Thyroid gland (tissue), 4 donors: ENCODE data around the gene ABCD1. TPM values are rescaled to one million over a fixed set of nuclear protein-coding genes. Genes with fewer than 3 reads are reported as not detected.
A peak's percentile ranks its signal among the peaks of the same experiment; 100 is the strongest.
"Not testable (repeated sequence)": the region's sequence is repeated elsewhere in the genome, so short reads cannot be mapped to it uniquely, and the experiment has no call there.

Source experiments
- DNase-seq, 2 donors: peaks; one replicate each; pipeline ENCODE4 v3.0.0-alpha.2; 2019
- H3K27ac ChIP-seq, 3 donors: fragments of 200-600 bp; sonication (generic); 1 replicate in 2 of 3; 2 replicates in 1 of 3; pipeline ENCODE4 v1.5.1; 2016 to 2019; ENCODE audit warnings: mild to moderate bottlenecking in 1 of 3, moderate library complexity in 1 of 3
- H3K27me3 ChIP-seq: fragments of 200-600 bp; sonication (generic); one replicate; pipeline ENCODE4 v1.5.1; 2019
- H3K36me3 ChIP-seq, 2 donors: fragments of 200-600 bp; sonication (generic); one replicate each; pipeline ENCODE4 v1.5.1; 2016 to 2019
- H3K4me1 ChIP-seq, 2 donors: fragments of 200-600 bp; sonication (generic); one replicate each; pipeline ENCODE4 v1.5.1; 2017 to 2019
- H3K4me3 ChIP-seq, 3 donors: fragments of 200-600 bp; sonication (generic); replicated peaks in 1 of 3; 1 replicate in 2 of 3; 2 replicates in 1 of 3; pipeline ENCODE4 v1.5.1; 2016; ENCODE audit warnings: mild to moderate bottlenecking in 1 of 3
- H3K9me3 ChIP-seq: fragments of 200-600 bp; sonication (generic); one replicate; pipeline ENCODE4 v1.5.1; 2017
- POLR2A ChIP-seq, 2 donors: fragments of 450-650 bp; IDR thresholded peaks; one replicate each; pipeline ENCODE4 v1.6.1; 2017; ENCODE audit warnings: antibody characterized with exemption in 2 of 2, mild to moderate bottlenecking in 2 of 2, moderate library complexity in 1 of 2
- WGBS, 2 donors: methylation state at CpG; one replicate each; pipeline ENCODE4 v1.1.5; 2017; 5-methylcytosine and 5-hydroxymethylcytosine counted together
- intact Hi-C: fragments of 100-400 bp; cut with DNase I; formaldehyde crosslinking; loops from one replicate; pipeline ENCODE4 v1.15.1; 2023
- total RNA-seq, 4 donors: library from RNA; depleted of rRNA; stranded (reverse); fragments of >200 nt; gene quantifications; one replicate each; pipeline ENCODE4 v1.2.3, GENCODE V29; 2016
- TF ChIP-seq, protein P1 (sequence below), 6 experiments: fragments of 200-600 bp in 3 of 6; fragments of 450-650 bp in 3 of 6; sonication (generic) in 3 of 6; IDR thresholded peaks; one replicate each; pipeline ENCODE4 v1.5.1; 2016 to 2019; ENCODE audit warnings: antibody characterized with exemption in 6 of 6, mild to moderate bottlenecking in 2 of 6, inconsistent platforms in 1 of 6, moderate library complexity in 1 of 6

ABCD1 gene
- total RNA-seq, 4 donors from 2014 or later = 7.0 to 11.8 (median 8.9) TPM

- Histone ChIP-seq H3K9me3 (no peaks in the 10 kb centered on the region), H3K27ac (peak overlapping the region; percentile 37 to 84 (median 48)), H3K4me3 (peak overlapping the region in 1 of 3 donors; percentile 5), H3K4me1 (peaks cover 21 to 42% of the 10 kb centered on the region in 2 donors), H3K36me3 (no peaks in the 10 kb centered on the region), H3K27me3 (no peaks in the 10 kb centered on the region)
- DNase-seq = peak; percentile 80 to 86
- TF ChIP-seq, protein P1, sequence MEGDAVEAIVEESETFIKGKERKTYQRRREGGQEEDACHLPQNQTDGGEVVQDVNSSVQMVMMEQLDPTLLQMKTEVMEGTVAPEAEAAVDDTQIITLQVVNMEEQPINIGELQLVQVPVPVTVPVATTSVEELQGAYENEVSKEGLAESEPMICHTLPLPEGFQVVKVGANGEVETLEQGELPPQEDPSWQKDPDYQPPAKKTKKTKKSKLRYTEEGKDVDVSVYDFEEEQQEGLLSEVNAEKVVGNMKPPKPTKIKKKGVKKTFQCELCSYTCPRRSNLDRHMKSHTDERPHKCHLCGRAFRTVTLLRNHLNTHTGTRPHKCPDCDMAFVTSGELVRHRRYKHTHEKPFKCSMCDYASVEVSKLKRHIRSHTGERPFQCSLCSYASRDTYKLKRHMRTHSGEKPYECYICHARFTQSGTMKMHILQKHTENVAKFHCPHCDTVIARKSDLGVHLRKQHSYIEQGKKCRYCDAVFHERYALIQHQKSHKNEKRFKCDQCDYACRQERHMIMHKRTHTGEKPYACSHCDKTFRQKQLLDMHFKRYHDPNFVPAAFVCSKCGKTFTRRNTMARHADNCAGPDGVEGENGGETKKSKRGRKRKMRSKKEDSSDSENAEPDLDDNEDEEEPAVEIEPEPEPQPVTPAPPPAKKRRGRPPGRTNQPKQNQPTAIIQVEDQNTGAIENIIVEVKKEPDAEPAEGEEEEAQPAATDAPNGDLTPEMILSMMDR (IDR thresholded peaks at IDR 0.05) = peak in 1 of 6 experiments; percentile 7
- TF ChIP-seq POLR2A (IDR thresholded peaks at IDR 0.05) = peak in 1 of 2 donors; percentile 26
- WGBS, 2 donors = no CpG with 5 or more reads among the region's 35 CpGs
- intact Hi-C loops = no loop called here
Measured at GRCh38 chrX:153726286-153727122, 1.8 kb downstream of the ABCD1 start.

- intact Hi-C loops = no loop called here
- TF ChIP-seq, protein P1 (IDR thresholded peaks at IDR 0.05) = no peak
- TF ChIP-seq POLR2A (IDR thresholded peaks at IDR 0.05) = no peak
- peak overlapping the region; percentile 37 to 84 (median 48) for H3K27ac ChIP-seq
- H3K36me3 ChIP-seq = no peaks in the 10 kb centered on the region
- peak; percentile 74 to 79 for DNase-seq
- peaks cover 21 to 42% of the 10 kb centered on the region in 2 donors for H3K4me1 ChIP-seq
- H3K27me3 ChIP-seq = no peaks in the 10 kb centered on the region
- no peaks in the 10 kb centered on the region for H3K9me3 ChIP-seq
- H3K4me3 ChIP-seq = peak overlapping the region in 1 of 3 donors; percentile 5
- 25 to 57% methylated on average over 5 to 7 of the region's 23 CpGs for WGBS, 2 donors
Measured at GRCh38 chrX:153727123-153727931, 2.7 kb downstream of the ABCD1 start.

DNA sequence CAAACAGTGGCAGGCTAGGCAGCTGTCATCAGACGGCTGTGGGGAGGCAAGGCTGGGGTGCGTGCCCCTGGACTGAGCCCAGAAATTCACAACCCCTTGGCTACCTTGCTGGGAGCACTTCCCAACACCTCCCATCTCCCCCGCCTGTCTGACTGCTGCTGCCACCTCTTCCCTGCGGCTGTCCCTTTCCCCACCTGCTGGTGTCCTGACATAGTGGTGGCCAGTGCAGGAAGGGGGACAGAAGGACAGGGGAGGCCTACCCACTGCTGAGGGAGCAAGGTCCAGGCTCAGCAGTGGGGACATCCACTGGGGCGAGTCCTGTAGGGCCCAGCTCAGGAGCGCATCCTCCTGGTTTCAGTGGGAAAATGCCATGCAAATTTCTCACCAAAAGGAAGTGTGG lies 3.4 kb downstream of the ABCD1 start:
- Histone ChIP-seq H3K27me3 (no peaks in the 10 kb centered on the region), H3K27ac (no peak overlapping the region), H3K4me3 (no peak overlapping the region), H3K4me1 (peaks cover 21 to 36% of the 10 kb centered on the region in 2 donors), H3K36me3 (no peaks in the 10 kb centered on the region), H3K9me3 (no peaks in the 10 kb centered on the region)
- TF ChIP-seq POLR2A (IDR thresholded peaks at IDR 0.05) = no peak
- TF ChIP-seq, protein P1 (IDR thresholded peaks at IDR 0.05) = no peak
- intact Hi-C loops = no loop called here
- 91 to 95% methylated on average over 2 to 6 of the region's 6 CpGs for WGBS, 2 donors
- DNase-seq = no peak

DNA sequence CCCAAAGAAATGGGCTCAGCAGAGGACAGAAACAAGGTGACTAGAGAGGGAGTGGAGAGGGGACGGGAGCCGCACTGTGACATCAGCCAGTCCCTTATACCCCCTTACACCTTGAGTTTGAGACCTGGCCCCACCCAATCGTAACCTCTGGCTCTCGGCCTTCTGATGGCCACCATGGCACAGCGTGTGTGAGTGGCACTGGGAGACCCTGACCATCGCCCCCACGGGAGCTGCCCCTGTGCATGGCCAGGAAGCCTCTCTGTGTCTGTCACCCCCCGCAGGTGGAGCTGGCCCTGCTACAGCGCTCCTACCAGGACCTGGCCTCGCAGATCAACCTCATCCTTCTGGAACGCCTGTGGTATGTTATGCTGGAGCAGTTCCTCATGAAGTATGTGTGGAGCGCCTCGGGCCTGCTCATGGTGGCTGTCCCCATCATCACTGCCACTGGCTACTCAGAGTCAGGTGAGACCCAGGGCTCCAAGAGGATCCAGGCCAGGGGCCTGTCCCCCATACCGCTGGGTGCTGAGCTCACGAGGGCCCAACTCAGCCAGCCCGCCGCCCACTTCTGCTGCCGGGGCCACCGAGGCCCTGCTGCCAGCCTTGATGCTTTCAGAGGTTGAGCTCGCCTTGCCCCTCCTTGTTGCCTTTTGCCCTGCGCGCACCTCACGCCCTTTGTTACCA lies 4.4 kb downstream of the ABCD1 start:
- H3K4me3 ChIP-seq = no peak overlapping the region
- WGBS, 2 donors = 84 to 100% methylated on average over 3 to 5 of the region's 23 CpGs
- no peak for TF ChIP-seq POLR2A (IDR thresholded peaks at IDR 0.05)
- TF ChIP-seq, protein P1 (IDR thresholded peaks at IDR 0.05) = no peak
- no peaks in the 10 kb centered on the region for H3K36me3 ChIP-seq
- DNase-seq = no peak
- intact Hi-C loops = no loop called here
- H3K4me1 ChIP-seq = peaks cover 21 to 36% of the 10 kb centered on the region in 2 donors
- no peaks in the 10 kb centered on the region for H3K9me3 ChIP-seq
- H3K27ac ChIP-seq = no peak overlapping the region
- no peaks in the 10 kb centered on the region for H3K27me3 ChIP-seq

DNA sequence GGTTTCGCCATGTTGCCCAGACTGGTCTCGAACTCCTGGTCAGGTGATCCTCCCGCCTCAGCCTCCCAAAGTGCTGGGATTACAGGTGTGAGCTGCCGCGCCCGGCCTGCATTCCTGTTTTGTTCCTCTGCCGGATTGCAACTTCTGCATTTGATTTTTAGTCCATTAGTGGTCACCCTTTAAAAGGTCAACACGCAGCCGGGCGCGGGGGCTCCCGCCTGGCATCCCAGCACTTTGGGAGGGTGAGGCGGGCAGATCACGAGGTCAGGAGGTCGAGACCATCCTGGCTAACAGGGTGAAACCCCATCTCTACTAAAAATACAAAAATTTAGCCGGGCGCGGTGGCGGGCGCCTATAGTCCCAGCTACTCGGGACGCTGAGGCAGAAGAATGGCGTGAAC lies 5.5 kb downstream of the ABCD1 start:
- DNase-seq, H3K27ac ChIP-seq, H3K9me3 ChIP-seq, H3K27me3 ChIP-seq, intact Hi-C loops, H3K4me3 ChIP-seq, H3K36me3 ChIP-seq: not testable (repeated sequence)
- H3K4me1 ChIP-seq = peaks cover 21 to 32% of the 10 kb centered on the region in 2 donors
- WGBS, 2 donors = 97 to 98% methylated on average over 23 of the region's 23 CpGs
